Neural progenitor cell (in vitro differentiated cells): Measurements from ENCODE around the gene PSMD8. TPM values are rescaled to one million over a fixed set of nuclear protein-coding genes. Genes with fewer than 3 reads are reported as not detected.

Source experiments
- DNase-seq: peaks from one replicate; pipeline ENCODE4 v3.0.0-alpha.2; 2016; ENCODE audit warnings: low spot score
- H2AFZ ChIP-seq: fragments of 200-600 bp; sonication (generic); replicated peaks from 2 replicates; pipeline ENCODE4 v1.6.1; 2016; ENCODE audit warnings: antibody characterized with exemption
- H3F3A ChIP-seq: fragments of 200-600 bp; sonication (generic); 2 replicates; pipeline ENCODE4 v1.6.1; 2016; ENCODE audit warnings: antibody characterized with exemption, low read depth
- H3K27ac ChIP-seq: fragments of 200-600 bp; sonication (generic); 2 replicates; pipeline ENCODE4 v1.5.1; 2016; ENCODE audit warnings: mild to moderate bottlenecking
- H3K27me3 ChIP-seq: fragments of 200-600 bp; sonication (generic); 2 replicates; pipeline ENCODE4 v1.6.1; 2016; ENCODE audit warnings: mild to moderate bottlenecking, moderate library complexity
- H3K36me3 ChIP-seq: fragments of 200-600 bp; sonication (generic); 2 replicates; pipeline ENCODE4 v1.5.1; 2016
- H3K4me1 ChIP-seq: fragments of 200-600 bp; sonication (generic); 2 replicates; pipeline ENCODE4 v1.6.1; 2016; ENCODE audit warnings: mixed run types
- H3K4me2 ChIP-seq: fragments of 200-600 bp; sonication (generic); 2 replicates; pipeline ENCODE4 v1.6.1; 2016
- H3K4me3 ChIP-seq: fragments of 200-600 bp; sonication (generic); 2 replicates; pipeline ENCODE4 v1.5.1; 2016
- H3K79me2 ChIP-seq: fragments of 200-600 bp; sonication (generic); 2 replicates; pipeline ENCODE4 v1.6.1; 2016; ENCODE audit warnings: low read depth
- H3K9ac ChIP-seq: fragments of 200-600 bp; sonication (generic); 2 replicates; pipeline ENCODE4 v1.6.1; 2016
- H3K9me3 ChIP-seq: fragments of 200-600 bp; sonication (generic); 2 replicates; pipeline ENCODE4 v1.5.1; 2016; ENCODE audit warnings: low read depth
- H4K20me1 ChIP-seq: fragments of 200-600 bp; sonication (generic); 2 replicates; pipeline ENCODE4 v1.6.1; 2016; ENCODE audit warnings: low read depth
- H3K27ac Mint-ChIP-seq: 3 replicates; pipeline ENCODE4 v1.8.0; 2021; ENCODE audit warnings: mixed read lengths
- H3K27me3 Mint-ChIP-seq: 2 replicates; pipeline ENCODE4 v1.8.0; 2022; ENCODE audit warnings: low read depth, mild to moderate bottlenecking, inconsistent platforms, moderate library complexity, mixed read lengths; ENCODE audit not compliant: insufficient read depth
- H3K36me3 Mint-ChIP-seq: 3 replicates; pipeline ENCODE4 v1.8.0; 2021; ENCODE audit warnings: mixed read lengths
- H3K4me1 Mint-ChIP-seq: 3 replicates; pipeline ENCODE4 v1.8.0; 2021; ENCODE audit warnings: mixed read lengths
- H3K4me3 Mint-ChIP-seq: 3 replicates; pipeline ENCODE4 v1.8.0; 2021; ENCODE audit warnings: mild to moderate bottlenecking, moderate library complexity, mixed read lengths
- H3K9me3 Mint-ChIP-seq: 3 replicates; pipeline ENCODE4 v1.8.0; 2020; ENCODE audit warnings: mixed read lengths
- CTCF ChIP-seq: fragments of 200-600 bp; sonication (generic); IDR thresholded peaks from 2 replicates; pipeline ENCODE4 v1.5.1; 2017; ENCODE audit warnings: antibody characterized with exemption, mild to moderate bottlenecking
- EZH2 ChIP-seq: fragments of 200-600 bp; sonication (generic); IDR thresholded peaks from 2 replicates; pipeline ENCODE4 v1.6.1; 2017; ENCODE audit warnings: antibody characterized with exemption, mild to moderate bottlenecking, moderate library complexity
- EZH2phosphoT487 ChIP-seq: fragments of 200-600 bp; sonication (generic); IDR thresholded peaks from 2 replicates; pipeline ENCODE4 v1.6.1; 2017; ENCODE audit warnings: antibody characterized with exemption
- total RNA-seq: library from RNA; depleted of rRNA; stranded (reverse); fragments of >200 nt; gene quantifications from 2 replicates; pipeline ENCODE4 v1.2.3, GENCODE V29; 2015; ENCODE audit warnings: low replicate concordance

Gene PSMD8
- total RNA-seq, 1 donor from 2014 or later, result 119 TPM

- Histone ChIP-seq H3K9ac (no peak overlapping the region), H2AFZ (no peak overlapping the region), H3K4me1 (peaks cover 10% of the 10 kb centered on the region), H3K4me3 (no peak overlapping the region), H3K4me2 (no peak overlapping the region), H3F3A (peaks cover 6% of the 10 kb centered on the region), H3K27me3 (peaks cover 24% of the 10 kb centered on the region), H3K36me3 (no peaks in the 10 kb centered on the region), H3K9me3 (no peaks in the 10 kb centered on the region), H4K20me1 (no peaks in the 10 kb centered on the region), H3K79me2 (no peaks in the 10 kb centered on the region), H3K27ac (no peak overlapping the region)
- H3K36me3 Mint-ChIP-seq, result no peaks in the 10 kb centered on the region
- no peak overlapping the region for H3K27ac Mint-ChIP-seq
- no peaks in the 10 kb centered on the region for H3K9me3 Mint-ChIP-seq
- no peak for DNase-seq
- TF ChIP-seq CTCF, result no peak
- no peak for TF ChIP-seq EZH2
- TF ChIP-seq EZH2phosphoT487, result no peak
- H3K4me1 Mint-ChIP-seq, result peaks cover 13% of the 10 kb centered on the region
- H3K4me3 Mint-ChIP-seq, result no peak overlapping the region
- peaks cover 23% of the 10 kb centered on the region for H3K27me3 Mint-ChIP-seq
Measured at GRCh38 chr19:38422438-38422837, 48.1 kb downstream of the PSMD8 start.

GRCh38 chr19:38424272-38424671 is 49.9 kb downstream of the PSMD8 start:
- Histone ChIP-seq H3K4me2 (no peak overlapping the region), H4K20me1 (no peaks in the 10 kb centered on the region), H3K36me3 (no peaks in the 10 kb centered on the region), H3K9ac (no peak overlapping the region), H2AFZ (no peak overlapping the region), H3K79me2 (no peaks in the 10 kb centered on the region), H3F3A (peaks cover 8% of the 10 kb centered on the region), H3K4me3 (no peak overlapping the region), H3K27ac (no peak overlapping the region), H3K27me3 (peaks cover 8% of the 10 kb centered on the region), H3K9me3 (no peaks in the 10 kb centered on the region), H3K4me1 (peaks cover 10% of the 10 kb centered on the region)
- no peaks in the 10 kb centered on the region for H3K36me3 Mint-ChIP-seq
- DNase-seq, result no peak
- TF ChIP-seq CTCF, result no peak
- no peak for TF ChIP-seq EZH2
- no peaks in the 10 kb centered on the region for H3K9me3 Mint-ChIP-seq
- no peak overlapping the region for H3K4me3 Mint-ChIP-seq
- H3K27me3 Mint-ChIP-seq, result peaks cover 10% of the 10 kb centered on the region
- peaks cover 12% of the 10 kb centered on the region for H3K4me1 Mint-ChIP-seq
- no peak overlapping the region for H3K27ac Mint-ChIP-seq

DNA sequence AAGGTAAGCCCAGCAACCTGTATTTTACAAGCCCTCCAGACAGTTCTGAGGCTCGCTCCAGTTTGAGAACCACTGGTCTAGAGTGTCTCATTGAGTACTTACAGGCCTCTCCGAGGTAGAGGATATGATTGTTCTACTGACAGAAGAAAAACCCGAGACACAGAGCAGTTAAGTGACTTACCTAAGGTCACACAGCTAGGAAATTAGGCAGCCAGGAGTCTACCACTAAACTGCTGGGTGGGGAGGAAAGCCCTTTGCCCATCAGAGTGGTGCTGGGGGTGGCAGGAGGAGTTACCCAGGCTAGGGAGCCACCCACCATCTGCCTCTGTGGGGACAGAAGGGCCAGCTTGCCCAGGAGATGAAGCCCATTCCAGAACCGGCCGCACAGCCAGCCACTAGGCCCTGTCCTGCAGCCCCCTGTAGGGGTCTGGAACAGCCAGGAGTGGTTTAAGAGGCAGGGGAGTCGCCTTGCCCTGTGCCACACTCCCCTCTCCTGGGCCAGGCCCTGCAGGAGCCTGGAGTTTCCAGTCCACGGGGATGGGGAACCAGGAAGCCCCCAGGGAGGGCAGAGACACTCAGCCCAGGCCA is 50.9 kb downstream of the PSMD8 start:
- no peak overlapping the region for H3K4me3 ChIP-seq

More for the DNA sequence above, 50.9 kb downstream of the PSMD8 start:
- Histone ChIP-seq H3K27me3 (no peaks in the 10 kb centered on the region), H3K9me3 (no peaks in the 10 kb centered on the region), H3F3A (peaks cover 14% of the 10 kb centered on the region), H3K4me2 (no peak overlapping the region), H3K79me2 (no peaks in the 10 kb centered on the region), H3K4me1 (peaks cover 10% of the 10 kb centered on the region), H3K36me3 (no peaks in the 10 kb centered on the region), H3K9ac (no peak overlapping the region), H3K27ac (no peak overlapping the region), H4K20me1 (no peaks in the 10 kb centered on the region), H2AFZ (peak overlapping the region; percentile 80)
- H3K9me3 Mint-ChIP-seq, result no peaks in the 10 kb centered on the region
- peaks cover 10% of the 10 kb centered on the region for H3K27me3 Mint-ChIP-seq
- no peak overlapping the region for H3K4me3 Mint-ChIP-seq
- no peak for DNase-seq
- peaks cover 12% of the 10 kb centered on the region for H3K4me1 Mint-ChIP-seq
- H3K27ac Mint-ChIP-seq, result no peak overlapping the region
- H3K36me3 Mint-ChIP-seq, result no peaks in the 10 kb centered on the region
- TF ChIP-seq EZH2 (no peak), CTCF (no peak), EZH2phosphoT487 (no peak)
